ENCODE measurements around the gene SLC39A11.
A peak's percentile ranks its signal among the peaks of the same experiment; 100 is the strongest.
"Not testable (repeated sequence)": the region's sequence is repeated elsewhere in the genome, so short reads cannot be mapped to it uniquely, and the experiment has no call there.

SLC39A11 gene

DNA sequence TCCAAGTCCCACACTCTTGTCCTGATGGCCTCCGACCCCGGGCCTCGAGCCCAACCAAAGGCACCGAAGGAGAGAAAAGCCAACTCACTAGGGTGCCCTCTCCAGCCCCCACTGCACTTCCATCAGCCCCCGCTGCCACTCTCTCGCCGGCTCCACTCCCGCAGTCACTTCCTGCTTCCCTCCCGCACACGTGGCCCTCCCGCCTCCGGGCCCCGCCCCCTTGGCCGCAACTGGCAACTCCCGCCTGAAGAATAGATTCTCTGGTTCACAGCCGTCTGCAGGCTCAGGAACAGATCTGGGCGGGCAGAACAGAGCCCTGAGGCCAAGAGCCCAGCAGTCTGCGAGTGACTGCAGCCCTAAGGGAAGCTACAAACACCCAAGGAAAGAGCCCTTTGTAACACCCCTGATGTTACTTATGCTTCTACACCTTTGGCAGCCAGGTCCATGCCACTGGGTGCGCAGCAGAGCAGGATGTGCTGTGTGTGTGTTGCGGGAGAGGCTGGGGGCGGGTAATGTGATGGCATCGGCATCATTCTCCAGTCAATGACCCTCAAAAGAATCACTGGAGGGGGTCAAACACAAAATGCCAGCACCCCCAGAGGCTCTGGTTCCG, at the start of gene SLC39A11:
SLC39A11 (minus strand) TSS at position 166 of the 613 bp plus-strand sequence. CDS start 3,924 bp downstream, outside the sequence.
- DNase-seq (ENCODE audit: low spot score) = peak; percentile 91

DNA sequence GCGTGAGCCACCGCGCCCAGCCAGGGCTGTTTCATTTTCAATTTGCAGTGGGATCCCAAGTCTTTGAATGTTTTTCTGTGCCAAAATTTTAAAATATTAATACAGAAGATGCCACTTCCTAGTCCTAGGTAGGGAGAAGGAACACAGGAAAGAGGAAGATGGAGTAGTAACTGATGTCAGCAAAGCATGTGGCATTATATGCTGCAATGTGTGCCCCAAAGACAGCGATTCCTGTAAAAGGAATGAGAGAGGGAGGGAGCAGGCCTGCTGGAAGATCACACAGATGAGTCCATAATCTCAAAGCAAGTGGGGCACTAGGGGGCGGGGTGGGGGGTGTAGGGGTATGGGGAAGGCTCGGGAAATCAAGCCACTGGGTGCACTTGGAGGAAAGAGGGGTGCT, 48.9 kb upstream of the SLC39A11 start:
- no peak for DNase-seq (ENCODE audit: low spot score)

GRCh38 chr17:73140566-73140965, 48.1 kb upstream of the SLC39A11 start:
- no peak for DNase-seq (ENCODE audit: low spot score)

GRCh38 chr17:73139296-73139695, 46.8 kb upstream of the SLC39A11 start:
- no peak for DNase-seq (ENCODE audit: low spot score)

GRCh38 chr17:73138541-73139138, 46.2 kb upstream of the SLC39A11 start:
- no peak for DNase-seq (ENCODE audit: low spot score)

DNA sequence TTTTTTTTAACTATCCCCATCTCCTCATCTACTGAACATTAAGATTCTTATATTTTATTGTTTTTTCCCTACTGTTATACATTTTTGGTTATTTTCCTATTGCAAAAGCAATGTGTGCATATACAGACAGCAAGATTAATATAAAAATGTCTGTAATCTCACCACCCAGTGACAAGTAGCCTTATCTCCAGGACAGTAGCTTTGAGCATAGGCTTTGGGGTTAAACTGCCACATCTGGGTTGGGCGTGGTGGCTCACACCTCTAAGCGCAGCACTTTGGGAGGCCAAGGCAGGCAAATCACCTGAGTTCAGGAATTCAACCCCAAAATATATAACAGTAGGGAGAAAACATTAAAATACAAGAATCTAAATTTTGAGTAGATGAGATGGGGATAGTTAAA, 44.9 kb upstream of the SLC39A11 start:
- DNase-seq (ENCODE audit: low spot score) = no peak

DNA sequence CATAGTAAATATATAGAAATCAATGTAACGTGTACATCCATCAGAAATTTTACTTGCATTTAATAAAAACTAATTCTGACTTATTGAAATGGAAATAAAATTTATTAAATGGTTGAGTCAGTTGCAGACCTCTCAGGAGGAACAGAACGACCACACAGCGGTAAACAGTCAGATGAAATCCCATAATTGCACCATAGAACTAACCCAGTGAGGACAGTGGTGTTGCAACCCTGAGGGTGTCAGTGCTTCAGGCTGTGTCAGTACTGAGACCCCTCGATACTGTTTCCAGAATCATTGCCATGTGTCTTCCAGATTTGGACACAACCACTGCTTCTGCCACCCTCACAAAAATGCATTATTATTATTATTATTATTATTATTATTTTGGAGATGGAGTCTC, 43.3 kb upstream of the SLC39A11 start:
- DNase-seq (ENCODE audit: low spot score) = no peak

DNA sequence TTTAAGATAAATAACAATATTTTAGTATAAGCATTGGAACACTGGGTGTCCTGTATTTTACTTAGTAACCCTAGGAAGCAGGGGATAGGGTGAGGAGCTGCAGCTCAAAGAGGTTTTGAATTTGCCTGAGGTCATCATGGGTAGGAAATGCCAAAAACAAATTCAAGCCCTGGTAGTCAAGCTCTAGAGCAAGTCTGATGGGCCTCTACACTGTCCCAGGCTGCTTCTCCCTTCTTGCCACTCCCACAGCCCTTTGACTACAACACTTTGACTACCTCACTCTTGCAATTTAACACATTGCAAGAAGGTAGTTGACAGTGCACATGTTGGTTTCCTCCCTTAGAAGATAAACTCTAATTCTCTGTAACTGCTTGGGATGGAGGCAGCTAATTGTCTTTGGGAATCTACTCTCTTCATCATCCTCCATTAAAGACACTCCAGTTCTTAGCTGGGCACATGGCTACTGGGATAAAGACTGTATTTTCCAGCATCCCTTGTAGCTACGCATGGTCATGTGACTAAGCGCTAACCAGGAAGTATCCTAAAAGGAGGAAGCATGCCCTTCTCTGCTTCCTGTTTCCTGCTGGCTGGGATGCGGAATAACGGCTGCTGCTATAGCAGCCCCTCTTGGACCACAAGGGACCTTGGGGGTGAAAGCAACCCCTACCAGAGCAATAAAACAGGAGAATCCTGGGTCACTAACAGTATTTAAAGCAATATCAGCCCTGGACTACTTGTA, 41.6 kb upstream of the SLC39A11 start:
- DNase-seq (ENCODE audit: low spot score) = no peak

DNA sequence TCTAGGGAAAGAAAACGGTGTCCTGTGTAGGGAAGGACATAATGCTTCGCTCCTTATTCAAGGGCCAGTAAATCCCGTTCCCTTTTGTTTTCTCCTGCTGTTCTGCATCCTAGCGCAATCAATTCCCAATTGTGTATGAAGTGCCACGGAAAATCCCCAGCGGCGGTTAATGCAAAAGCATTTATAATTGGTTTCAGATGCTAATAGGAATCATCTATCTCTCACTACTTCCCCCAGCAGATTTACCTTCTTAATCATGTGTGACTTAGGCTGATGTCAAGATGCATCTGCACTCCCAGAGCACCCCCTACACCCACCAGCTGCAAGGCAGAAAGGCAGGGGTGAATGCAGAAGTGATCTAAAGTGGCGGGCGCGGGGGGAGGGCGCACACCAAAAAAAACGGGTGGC, 39.6 kb upstream of the SLC39A11 start:
- no peak for DNase-seq (ENCODE audit: low spot score)

GRCh38 chr17:73131439-73131838, 39.0 kb upstream of the SLC39A11 start:
- not testable (repeated sequence) for DNase-seq (ENCODE audit: low spot score)

DNA sequence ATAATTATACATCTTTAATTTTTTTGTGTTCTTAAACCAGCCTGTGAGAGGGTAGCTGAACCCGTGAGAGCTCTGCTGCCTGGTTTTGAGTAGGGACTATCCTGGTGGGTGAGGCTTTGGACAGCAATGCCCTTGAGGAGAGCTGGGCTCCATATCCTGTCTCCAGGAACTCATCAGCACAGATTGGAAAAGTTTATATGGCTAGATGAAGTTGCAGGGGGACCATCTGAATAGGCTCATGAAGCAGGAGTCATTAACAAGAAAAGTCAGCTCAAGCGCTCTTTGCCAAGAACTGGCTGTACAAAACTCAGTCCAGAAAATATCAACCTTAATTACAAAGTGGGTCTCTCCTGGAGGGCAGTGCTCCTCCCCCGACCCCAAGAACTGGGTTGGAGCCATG, 38.5 kb upstream of the SLC39A11 start:
- no peak for DNase-seq (ENCODE audit: low spot score)

DNA sequence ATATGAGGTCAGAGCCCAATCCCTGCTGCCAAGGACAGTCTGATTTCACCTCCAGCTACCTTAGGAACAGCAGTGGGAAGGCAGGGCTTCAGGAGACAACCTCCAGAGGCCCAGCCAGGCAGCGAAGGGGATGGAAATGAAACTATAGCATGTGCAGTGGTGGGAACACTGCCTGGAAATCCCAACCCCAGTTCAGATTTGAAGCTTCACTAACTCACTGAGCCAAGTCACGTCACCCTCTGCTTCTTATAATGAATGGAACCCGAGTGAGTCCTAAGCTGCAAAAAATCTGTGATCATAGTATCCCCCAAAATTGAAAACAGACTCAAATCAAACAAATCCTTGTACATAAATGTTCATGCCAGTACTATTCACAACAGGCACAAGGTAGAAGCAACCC, 36.0 kb upstream of the SLC39A11 start:
- DNase-seq (ENCODE audit: low spot score) = no peak

- no peak for DNase-seq (ENCODE audit: low spot score)
Observed at GRCh38 chr17:73126716-73127473, 34.4 kb upstream of the SLC39A11 start.

GRCh38 chr17:73123606-73124320, 31.3 kb upstream of the SLC39A11 start:
- no peak for DNase-seq (ENCODE audit: low spot score)

DNA sequence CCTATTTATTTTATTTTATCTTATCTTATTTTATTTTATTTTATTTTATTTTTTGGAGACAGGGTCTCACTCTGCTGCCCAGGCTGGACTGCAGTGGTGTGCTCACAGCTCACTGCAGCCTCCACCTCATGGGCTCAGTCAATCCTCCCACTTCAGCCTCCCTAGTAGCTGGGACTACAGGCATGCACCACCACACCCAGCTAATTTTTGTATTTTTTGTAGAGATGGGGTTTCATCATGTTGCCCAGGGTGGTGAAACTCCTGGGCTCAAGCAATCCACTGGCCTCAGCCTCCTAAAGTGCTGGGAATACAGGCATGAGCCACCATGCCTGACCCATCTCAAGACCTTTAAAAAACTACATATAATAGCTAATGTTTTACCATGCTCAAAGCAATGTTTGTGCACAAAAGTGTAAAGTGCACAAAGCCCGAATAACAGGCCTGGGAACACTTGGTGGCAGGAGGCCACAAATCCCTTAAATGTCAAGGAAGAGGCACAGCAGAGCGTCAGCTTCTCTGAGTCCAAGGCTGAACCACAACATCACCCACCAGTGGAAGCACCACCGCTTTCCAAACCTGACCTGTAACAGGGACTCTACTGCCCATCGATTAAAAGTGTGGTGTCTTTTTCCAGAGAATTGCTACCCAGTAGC, 30.6 kb upstream of the SLC39A11 start:
- no peak for DNase-seq (ENCODE audit: low spot score)

GRCh38 chr17:73121506-73121905, 29.0 kb upstream of the SLC39A11 start:
- no peak for DNase-seq (ENCODE audit: low spot score)

GRCh38 chr17:73119631-73120030, 27.1 kb upstream of the SLC39A11 start:
- no peak for DNase-seq (ENCODE audit: low spot score)

DNA sequence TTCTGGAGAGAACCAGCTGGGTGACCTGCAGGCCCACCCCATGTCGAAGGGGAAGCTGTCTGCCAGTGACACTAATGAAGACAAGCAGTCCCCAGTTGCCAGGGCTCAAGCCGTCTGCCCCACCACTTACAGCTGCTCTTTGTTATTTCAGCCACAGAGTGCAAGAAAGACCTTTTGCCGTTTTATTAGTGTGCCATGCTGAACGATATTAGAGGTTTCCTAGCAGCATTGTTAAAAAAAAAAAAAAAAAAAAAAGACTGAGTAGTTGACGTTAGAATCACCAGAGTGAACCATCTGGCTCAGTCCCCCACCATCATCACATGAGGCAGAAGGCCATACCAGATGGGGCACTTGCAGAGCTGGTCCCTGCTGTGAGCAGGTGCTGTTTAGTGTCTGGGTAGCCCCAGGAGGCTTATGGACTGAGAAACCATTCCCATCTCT, 26.5 kb upstream of the SLC39A11 start:
- no peak for DNase-seq (ENCODE audit: low spot score)

- no peak for DNase-seq (ENCODE audit: low spot score)
Observed at GRCh38 chr17:73118139-73118538, 25.7 kb upstream of the SLC39A11 start.

- no peak for DNase-seq (ENCODE audit: low spot score)
Observed at GRCh38 chr17:73112246-73112645, 19.8 kb upstream of the SLC39A11 start.

DNA sequence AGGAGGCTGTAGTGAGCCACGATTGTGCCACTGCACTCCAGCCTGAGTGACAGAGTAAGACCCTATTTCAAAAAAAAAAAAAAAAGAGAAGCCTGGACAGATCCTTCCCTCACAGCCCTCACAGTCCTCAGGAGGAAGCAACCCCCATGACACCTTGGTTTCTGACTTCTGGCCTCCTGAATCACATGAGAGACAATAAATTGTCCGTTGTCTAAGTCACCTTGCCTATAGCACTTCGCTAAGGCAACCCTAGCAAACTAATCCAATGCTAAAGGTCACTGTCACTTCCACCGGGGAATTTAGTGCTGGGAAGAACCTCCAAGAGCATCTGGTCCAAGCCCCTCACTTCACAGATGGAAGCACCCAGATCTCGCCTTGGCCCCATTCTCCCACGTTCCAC, 18.9 kb upstream of the SLC39A11 start:
- no peak for DNase-seq (ENCODE audit: low spot score)
